ENCODE results near the gene EIF4H. TPM values are rescaled to one million over a fixed set of nuclear protein-coding genes. Genes with fewer than 3 reads are reported as not detected.
"Not testable (repeated sequence)": the region's sequence is repeated elsewhere in the genome, so short reads cannot be mapped to it uniquely, and the experiment has no call there.

The EIF4H gene
- total RNA-seq = 219 TPM

DNA sequence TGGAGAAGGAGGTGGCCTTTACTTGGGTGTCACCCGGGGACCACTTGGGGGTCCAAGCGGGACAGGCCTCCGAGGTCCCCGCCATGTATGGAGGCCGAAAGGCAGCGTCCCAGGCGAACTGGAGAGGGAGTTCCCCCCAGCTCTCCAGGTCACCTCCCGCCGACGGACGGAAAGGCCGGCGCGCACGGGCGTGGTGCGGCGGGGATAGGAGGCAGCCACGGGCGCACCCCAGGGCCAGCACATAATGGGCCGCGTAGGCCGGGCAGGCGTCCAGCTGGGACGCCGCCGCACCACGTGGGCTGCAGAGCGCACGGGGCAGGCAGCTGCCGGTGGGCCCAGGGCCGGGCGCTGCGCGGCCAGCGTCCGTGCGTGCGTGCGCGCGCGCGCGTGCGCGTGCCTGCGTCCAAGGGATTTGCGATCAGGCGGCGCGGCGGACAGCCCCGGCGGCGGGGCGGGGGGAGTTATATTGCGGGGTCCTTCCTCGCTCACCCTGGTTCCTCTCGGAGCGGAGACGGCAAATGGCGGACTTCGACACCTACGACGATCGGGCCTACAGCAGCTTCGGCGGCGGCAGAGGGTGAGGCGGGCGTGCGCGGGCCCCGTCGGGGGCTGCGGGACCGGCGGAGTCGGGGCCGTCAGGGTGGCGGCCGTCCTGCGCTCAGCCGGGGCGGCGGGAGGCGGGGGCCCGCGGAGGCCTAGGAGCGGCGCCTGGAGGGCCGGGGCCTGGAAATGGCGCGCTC, at the start of gene EIF4H:
EIF4H (plus strand) TSS at position 491 of the 740 bp plus-strand sequence; CDS start at position 519, 28 bp downstream.
- DNase-seq = peak; percentile 98

DNA sequence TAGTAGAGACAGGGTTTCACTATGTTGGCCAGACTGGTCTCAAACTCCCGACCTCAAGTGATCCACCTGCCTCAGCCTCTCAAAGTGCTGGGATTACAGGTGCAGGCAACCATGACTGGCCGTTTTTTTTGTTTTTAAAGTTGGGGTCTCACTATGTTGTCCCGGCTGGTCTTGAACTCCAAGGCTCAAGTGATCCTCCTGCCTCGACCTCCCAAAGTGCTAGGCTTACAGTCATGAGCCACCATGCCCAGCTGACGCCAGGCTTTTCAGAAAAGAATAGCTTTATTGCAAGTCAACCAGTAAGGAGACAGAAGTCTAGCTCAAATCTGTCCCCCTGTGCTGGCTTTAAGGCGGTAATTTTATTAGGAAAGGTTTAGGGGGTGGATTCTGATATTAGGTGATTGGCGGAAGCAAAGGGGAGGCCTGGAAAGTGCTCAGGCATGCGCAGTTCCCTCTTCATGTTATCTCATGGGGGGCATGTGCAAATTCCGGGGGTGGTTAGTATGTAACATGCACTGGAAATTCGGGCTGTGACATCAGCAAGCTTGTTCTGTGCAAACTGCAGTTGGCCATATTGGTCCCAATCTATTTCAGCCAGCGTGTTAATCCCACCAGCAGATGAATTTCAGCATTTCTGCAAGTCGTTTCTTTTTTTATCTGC, 47.8 kb upstream of the EIF4H start:
- no peak for DNase-seq

DNA sequence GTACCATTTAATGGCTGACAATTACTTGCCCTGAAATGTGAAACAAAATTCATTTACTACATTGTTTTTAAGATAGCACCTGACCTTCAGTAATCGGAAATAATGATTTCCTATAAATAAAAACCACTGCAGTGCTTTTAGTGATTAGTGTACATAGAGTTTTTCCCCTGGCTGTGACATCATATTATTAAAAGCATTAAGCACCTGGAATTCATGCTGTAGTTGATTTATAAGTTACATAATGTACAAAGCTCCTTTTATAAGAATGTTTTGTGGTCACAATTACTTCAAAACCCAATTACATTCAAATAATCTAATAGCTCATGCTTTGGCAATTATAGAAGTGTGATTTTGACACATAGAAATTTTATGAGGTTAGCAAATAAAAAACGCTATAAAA, 44.3 kb upstream of the EIF4H start:
- no peak for DNase-seq

DNA sequence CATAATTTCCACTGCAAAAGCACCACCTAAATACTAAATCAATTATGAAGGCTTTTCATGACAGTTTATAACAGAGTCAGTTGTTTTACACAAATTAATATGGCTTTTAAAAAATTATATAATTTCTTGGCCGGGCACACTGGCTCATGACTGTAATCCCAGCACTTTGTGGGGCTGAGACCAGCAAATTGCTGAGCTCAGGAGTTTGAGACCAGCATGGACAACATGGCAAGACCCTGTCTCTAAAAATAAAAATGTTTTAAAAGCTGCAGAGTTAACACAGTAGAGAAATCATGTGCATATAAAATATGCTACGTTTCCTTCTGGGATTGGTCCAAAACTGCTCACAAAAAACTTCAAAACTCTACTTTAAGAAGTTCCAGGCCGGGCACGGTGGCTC, 43.6 kb upstream of the EIF4H start:
- no peak for DNase-seq

DNA sequence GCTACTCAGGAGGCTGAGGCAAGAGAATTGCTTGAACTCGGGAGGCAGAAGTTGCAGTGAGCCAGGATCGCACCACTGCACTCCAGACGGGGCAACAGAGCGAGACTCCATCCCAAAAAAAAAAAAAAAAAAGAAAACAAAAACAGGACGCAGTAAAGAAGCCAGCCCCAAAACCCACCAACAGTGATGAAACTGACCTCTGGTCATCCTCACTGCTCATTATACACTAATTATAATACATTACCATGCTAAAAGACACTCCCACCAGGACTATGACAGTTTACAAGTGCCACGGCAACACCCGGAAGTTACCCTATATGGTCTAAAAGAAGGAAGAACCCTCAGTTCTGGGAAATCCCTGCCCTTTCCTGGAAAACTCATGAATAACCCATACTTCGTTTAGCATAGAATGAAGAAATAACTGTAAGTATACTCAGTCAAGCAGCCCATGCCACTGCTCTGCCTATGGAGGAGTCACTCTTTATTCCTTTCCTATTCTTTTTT, 40.0 kb upstream of the EIF4H start:
- DNase-seq = no peak

DNA sequence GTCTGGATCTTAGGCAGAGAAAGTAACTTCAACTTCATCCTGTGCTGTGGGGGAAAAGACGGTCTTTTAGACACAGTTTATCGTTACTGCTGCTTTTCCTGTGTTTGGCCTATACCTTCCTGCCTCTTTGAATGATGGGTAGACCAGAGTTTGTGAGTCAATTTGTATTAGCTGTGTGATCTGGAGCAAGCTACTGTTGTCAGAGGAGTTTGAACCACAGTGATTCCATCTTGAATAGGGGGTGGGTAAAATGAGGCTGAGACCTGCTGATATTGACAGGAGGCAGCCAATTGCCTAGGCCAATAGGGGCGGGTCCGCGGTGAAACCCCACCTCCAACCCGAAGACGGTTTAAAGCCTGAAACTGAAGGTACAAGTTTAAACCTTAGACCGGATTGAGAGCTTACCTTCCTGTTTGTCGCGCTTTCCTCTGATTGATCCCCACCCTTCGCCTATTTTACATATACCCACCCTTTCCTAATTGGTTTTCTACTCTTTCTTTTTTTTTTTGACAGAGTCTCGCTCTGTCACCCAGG, 35.8 kb upstream of the EIF4H start:
- no peak for DNase-seq

DNA sequence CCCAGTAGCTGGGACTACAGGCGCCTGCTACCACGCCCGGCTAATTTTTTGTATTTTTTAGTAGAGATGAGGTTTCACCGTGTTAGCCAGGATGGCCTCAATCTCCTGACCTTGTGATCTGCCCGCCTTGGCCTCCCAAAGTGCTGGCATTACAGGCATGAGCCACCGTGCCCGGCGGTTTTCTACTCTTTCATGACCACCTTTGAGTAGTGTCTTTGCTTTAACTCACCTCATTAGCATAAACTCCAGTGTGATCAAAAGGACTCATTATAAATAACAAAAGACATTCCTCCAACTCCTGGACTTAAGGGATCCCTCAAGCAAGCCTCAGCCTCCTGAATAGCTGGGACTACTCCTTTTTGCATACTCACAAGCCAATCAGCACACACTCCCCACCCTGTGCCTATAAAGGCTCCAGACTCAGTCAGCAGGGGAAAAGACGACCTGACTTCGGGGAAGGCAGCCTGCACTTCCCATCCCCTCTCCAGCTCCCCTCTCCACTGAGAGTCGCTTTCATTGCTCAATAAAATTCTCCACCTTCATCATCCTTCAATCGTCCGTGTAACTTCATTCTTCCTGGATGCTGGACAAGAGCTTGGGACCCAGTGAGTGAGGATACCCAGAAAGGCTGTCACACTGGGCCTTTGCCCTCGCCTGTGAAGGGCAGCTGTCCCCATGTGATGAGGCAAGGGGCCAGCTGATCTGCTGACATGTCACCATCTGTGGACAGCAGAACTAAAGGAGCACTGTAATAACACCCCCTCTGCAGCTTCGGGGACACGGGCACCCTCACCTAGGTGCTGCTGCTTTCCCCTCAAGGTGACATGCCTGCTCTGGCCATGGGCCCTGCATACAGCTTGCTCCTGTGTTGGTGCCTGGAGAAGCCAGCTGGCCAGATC, 35.0 kb upstream of the EIF4H start:
- no peak for DNase-seq

DNA sequence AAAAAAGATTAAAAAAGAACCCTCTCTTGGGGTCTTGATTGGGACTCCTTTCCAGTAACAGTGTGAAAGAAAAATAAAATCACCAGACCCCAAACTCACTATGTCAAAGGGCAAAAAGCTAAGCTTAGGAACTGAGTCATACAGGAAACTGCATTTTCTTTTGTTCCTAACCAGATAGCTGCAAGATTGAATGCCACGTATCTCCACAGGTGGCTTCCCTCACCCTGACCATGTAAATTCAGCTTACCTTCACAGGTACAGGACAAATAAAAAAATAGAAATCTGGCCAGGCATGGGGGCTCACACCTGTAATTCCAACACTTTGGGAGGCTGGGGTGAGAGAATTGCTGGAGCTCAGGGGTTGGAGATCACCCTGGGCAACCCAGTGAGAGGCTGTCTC, 32.5 kb upstream of the EIF4H start:
- no peak for DNase-seq

DNA sequence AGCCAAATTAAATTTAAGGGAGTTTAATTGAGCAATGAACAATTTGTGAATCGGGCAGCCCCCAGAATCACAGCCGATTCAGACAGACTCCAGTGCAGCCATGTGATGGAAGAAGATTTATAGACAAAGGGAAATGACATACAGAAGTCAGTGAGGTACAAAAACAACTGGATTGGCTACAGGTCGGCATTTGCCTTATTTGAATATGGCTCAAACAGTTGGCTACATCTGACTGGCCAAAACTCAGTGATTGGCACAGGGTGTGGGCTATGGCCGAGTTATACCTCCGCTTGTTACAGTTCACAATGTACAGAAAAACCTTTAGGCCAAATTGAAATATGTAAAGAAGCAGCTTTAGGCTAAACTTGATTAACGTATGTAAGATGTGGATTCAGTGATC, 30.8 kb upstream of the EIF4H start:
- DNase-seq = no peak

DNA sequence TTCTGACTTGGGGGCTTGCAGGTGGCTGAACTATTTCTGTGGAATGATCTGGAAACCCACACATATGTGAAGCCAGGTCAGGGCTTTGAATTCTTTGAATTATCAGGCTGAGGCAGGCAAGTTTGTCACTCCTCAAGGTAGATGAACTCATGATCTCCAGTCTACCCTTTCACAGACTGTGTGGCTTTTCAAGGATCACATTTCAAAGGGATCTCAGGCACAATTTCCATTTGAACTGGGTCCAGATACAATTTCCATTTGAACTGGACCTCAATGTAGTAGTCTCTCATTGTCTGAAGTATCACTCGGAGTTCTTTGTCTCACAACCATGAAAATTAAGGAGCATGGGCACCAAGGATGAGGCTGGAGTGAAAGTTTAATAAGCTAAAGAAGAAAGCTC, 25.7 kb upstream of the EIF4H start:
- no peak for DNase-seq

DNA sequence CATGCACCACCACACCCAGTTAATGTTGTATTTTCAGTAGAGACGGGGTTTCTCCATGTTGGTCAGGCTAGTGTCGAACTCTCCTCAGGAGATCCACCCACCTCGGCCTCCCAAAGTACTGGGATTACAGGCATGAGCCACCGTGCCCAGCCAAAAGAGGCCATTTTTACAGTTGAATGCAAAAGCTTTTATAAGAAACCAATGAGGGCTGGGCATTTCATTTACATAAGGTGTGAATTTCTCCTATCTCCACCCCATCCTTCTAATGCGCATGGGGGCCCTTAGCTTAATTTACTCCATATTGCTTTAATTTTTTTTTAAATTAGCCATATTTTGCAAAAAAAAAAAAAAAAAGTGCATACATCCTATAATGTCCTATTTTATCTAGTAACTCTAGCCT, 25.1 kb upstream of the EIF4H start:
- DNase-seq = no peak

DNA sequence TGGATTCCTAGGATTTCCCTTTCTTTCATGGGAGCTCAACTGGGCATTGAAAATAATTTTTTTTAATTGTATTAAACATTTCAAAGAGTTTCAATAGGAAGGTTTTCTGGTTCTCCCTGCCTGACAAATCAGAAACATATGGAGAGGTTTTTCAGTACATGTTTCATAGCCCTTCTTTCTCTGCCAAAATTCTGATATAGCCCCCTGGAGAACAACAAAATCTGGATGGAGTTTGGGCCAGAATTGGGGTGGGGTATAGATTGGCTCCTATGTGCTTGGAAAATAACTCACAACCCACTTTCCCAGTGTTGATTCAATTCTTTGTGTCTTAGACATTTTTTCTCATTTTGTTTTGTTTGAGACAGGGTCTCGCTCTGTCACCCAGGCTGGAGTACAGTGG, 24.6 kb upstream of the EIF4H start:
- peak; percentile 16 for DNase-seq

DNA sequence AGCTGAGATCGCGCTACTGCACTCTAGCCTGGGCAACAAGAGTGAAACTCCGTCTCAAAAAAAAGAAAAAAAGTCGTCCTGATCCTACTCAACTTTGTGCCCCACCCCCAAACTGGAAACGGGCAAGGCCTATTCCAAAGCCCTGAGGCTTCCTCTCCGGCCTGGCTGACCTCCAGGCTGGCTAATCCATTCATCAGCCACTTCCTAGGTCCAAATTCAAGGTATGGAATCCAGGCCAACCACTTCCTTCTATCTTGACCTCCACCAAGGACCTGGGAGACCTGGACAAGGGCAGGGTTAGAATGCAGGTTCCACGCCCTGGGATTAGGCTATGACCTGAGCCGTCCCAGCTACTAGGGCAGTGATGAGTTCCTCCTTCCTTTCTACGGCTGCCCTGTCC, 20.4 kb upstream of the EIF4H start:
- no peak for DNase-seq

DNA sequence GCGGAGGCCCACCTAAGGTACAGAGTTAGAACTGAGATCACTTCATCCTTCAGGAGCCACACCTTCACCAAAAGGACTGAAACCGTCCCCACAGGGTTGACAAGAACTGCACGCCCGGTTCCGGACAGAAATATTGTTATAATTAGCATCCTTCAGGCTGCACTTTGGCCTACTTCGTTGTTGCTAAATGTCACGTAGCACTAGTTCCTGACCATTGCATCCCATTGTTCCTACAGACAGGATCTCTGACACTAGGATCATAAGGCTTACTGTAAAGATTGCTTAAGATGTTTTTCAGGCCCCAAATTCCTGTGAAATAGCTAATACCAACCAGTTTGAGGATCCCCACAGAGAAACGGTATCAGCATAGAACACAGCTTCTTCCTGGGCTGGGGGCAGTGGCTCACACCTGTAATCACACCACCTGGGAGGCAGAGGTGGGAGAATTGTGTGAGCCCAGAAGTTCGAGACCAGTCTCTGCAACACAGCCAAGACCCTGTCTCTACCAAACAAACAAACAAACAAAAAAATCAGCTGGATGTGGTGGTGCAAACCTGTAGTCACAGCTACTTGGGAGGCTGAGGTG, 18.3 kb upstream of the EIF4H start:
- DNase-seq = no peak

DNA sequence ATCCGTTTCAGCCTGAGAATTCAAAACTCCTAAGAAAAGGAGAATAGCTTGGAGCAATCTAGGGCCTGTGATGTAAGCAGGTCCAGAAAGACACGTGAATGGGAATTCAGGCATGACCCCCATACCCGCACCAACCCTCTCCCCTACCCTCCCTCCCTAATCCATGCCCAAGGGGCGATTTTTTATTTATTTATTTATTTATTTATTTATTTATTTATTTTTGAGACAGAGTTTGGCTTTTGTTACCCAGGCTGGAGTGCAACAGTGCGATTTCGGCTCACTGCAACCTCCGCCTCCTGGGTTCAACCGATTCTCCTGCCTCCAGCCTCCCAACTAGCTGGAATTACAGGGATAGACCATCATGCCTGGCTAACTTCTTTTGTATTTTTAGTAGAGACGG, 16.6 kb upstream of the EIF4H start:
- no peak for DNase-seq

DNA sequence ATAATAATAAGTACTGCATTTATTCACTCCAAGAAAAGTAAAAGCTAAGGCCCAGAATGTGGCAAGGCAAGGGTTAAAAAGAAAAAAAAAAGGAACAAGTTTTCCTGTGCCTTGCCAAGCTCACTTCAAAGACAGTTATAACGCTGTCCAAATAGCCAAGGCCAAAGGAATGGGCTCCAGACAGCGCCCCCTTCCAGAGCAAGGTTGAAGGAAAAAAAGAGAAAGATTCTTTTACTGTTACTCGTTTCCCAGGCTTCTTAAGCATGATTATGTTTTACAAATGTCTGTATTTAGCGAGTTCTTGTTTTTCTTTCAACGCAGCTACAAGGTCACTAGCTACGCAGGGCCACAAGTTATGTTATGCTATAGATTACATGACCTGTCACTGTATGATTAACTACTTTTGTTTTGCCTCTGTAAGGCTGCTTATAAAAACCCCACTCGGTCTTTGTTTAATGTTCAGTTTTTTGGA, 9.1 kb upstream of the EIF4H start:
- DNase-seq = peak; percentile 60

DNA sequence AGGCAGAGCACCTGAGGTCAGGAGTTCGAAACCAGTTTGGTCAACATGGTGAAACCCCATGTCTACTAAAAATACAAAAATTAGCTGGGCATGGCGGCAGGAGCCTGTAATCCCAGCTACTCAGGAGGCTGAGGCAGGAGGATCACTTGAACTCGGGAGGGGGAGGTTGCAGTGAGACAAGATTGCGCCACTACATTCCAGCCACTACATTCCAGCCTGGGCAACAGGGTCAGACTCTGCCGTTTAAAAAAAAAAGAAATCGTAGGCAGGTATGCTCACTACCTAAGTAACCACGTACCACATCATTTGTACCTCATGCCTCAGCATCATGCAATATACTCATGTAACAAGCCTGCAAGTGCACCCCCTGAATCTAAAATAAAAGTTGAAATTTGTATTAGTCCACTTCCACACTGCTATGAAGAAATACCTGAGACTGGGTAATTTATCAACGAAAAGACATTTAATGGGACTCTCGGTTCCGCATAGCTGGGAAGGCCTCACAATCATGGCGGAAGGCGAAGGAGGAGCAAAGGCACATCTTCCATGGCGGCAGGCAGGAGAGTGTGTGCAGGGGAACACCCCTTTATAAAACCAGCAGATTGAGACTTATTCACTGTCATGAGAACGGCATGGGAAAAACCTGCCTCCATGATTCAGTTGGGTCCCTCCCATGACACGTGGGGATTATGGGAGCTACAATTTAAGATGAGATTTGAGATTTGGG, 8.1 kb upstream of the EIF4H start:
- no peak for DNase-seq

DNA sequence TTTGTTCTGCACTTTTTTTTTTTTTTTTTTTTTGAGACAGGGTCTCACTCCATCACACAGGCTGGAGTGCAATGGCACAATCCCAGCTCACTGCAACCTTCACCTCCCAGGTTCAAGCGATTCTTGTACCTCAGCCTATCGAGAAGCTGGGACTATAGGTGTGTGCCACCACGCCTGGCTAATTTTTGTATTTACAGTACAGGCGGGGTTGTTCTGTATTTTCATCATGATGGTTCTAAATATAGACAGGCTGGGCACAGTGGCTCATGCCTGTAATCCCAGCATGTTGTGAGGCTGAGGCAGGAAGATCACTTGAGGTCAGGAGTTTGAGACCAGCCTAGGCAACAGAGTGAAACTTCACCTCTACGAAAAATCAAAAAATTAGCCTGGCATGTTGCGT, 6.8 kb upstream of the EIF4H start:
- not testable (repeated sequence) for DNase-seq

DNA sequence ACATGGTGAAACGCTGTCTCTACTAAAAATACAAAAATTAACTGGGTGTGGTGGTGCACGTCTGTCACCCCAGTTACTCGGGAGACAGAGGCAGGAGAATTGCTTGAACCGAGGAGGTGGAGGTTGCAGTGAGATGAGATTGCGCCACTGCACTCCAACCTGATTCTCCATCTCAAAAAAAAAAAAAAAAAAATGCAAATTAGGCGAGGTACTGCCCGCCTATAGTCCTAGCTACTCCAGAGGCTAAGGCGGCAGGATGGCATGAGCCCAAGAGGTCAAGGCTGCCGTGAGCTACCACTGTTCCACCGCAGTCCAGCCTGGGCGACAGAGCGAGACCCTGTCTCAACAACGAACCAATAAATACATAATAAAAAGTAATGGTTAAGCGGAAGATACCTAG, 1.1 kb upstream of the EIF4H start:
- DNase-seq = no peak

DNA sequence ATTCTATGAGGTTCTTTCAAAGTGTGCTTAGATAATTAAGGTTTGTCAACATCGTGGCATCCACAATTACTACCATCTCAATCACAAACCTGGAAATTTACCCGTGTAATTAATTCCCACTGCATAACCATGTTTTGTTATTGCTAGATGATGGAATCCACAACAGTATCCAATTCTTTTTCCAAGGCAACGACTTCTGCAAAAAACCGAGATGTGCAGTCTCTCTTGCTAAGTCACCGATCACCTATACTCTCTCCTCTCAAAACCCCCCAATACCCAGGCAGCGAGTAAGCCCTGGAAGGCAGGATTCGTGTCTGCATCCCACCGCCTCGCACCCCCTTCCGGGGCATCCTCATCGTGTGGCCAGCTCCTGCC, 678 bp upstream of the EIF4H start:
- DNase-seq = no peak

DNA sequence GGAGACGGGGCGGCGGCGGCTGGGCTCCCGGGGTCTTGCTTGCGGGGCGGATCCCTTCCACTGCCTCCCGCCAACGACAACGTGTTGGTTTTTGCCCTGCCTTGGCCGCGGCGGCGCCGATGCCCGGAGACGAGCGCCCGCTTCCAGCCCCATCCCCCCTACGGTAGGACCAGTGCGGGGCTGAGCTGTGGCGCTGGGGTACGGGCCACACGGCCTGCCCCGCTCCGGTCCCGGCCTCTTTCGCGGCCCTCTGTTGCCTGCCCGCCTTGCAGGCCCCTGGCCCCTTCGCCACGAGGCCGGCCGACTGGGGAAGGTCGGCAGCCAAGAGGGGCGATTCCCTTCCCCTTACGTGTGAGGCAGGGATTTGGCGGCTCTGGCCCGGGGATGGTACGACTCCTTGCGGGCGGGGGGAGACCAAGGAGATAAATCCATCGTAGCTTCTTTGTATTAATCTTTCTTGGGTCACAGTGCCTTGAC, 488 bp downstream of the EIF4H start:
- peak; percentile 76 for DNase-seq
